HG03439 (cell line): Measurements from ENCODE around the gene KCND1.

Experiments
- ATAC-seq: cut with Tn5 transposase; IDR thresholded peaks from one replicate; pipeline ENCODE4 v1.9.1; 2021; ENCODE audit warnings: mild to moderate bottlenecking, moderate library complexity; ENCODE audit not compliant: unreplicated experiment

KCND1 gene

DNA sequence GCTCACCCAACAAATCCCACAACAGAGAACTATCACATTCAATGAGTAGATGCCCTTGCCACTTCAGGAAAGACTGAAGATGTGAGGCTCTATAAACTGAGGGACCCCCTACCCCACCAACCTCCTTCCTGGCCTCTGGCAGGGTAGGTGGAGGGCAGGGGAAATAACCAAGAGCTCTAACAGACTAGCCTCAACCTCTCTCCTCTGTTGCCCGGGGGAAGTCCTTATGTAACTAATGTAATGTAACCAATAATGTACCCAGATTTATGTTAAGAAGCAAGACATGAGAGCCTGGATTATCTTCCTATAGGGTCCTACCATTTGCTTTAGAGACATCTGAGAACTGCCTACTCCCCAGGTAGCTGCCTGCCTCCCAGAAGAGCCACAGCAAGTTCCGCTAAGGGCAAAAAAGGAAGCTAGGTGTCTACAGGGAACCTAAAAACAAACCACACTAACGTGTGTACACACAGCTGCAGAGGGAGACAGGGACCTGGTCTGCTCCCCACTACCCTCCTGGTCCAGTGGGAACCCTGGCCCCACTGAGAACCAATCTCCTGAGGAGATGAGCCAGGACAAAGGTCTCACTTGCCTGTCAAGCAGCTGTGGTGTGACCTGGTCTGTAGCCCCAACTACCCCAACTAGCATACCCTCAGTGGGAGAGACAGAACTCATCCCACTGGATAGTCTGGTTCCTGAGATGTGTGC lies 32.0 kb downstream of the KCND1 start:
- no peak for ATAC-seq

DNA sequence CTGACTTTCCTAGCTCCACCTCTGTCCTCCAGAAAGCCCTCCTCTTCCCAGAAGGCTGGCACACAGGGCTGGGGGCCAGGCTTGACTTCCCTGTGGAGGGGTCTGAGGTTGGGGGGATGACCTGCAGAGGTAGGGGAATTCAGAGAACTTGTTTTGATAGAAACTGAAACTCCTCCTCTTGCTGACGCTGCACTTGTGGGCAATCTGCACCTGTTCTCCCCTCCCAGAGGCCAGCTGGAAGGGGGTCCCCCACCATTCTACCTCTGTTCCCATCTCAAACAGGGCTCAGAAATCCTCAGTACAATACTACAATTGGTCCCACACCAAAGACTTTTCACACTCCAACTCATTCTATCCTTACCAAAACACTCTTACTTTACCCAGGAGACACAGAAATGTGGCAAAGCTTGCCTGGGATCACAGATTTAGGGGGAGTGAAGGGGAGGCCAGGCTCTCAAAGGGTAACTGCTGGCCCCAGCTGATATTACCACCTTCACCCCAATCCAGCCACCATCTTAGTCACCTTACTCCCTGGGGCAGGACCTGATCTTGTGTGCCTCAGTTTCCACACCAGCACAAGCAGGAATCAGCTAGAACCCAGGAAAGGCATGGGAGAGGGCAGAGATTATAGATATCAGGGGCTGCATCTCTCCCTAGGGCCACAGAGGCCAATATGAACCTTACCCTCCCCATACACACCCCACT lies 32.8 kb downstream of the KCND1 start:
- peak; percentile 60 for ATAC-seq

DNA sequence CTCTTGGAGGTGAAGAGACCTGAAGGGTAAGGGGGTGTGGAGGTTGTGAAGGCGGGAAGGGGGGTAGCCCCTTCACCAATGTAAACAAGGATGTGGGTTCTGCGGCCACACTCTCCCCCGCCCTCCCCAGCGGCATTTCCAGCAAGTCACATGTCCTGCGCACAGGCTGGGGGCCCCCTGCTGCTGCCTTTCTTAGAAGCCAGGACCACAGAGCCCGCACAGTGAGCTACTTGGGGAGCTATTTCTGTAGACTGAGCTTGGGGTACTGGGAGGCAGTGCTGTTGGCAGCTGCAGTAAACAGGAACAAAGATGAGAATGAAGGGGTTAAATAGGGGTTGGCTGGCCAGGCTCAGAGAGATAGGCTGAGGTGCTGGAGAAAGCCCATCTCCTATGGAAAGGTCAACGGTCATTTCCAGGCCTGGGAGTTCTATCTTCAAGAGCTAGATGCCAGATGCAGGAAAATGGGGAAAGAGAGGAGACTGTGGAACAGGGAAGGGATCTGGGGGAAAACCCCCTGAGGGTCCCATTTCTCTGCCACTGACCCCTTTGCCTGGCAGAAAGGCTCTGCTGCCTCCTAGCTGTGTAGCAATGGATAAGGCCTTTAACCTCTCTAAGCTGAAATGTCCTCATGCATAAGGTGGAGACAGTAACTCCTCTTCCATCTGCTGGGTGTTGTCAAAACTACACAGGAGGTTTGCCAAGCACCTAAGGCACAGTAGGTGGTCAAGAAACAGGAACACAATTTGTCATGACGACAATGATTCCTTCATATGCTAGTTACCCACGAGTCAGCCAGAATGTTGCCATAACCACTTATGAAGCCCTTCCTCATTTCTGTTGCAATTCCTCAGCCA lies 34.4 kb downstream of the KCND1 start:
- ATAC-seq, result peak; percentile 53

DNA sequence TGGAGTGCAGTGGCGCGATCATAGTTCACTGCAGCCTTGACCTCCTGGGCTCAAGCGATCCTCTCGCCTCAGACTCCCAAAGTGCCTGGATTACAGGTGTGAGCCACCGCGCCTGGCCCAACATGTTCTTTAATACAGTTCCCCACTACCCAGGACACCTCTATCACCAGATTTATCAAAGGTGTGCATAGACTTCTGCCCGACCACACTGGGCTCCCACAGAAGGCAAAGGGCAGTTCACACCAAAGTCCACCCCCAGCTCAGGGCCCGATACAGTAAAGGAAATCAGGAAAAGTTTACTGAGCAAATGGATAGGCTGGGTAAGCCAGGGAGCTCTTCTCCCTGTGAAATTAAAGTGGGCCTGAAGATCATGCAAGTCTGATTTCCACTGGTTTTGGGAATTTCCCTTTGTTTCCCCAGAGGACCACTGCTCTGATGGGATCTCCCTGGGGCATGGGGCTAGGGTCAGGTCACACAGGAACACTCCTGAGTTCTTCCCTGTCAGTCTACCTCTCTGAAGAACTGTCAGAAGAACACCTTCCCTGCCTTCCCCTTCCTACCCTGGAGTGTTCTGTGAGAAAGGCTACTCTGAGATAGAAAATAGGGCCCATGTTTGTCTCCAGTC lies 35.1 kb downstream of the KCND1 start:
- no peak for ATAC-seq

DNA sequence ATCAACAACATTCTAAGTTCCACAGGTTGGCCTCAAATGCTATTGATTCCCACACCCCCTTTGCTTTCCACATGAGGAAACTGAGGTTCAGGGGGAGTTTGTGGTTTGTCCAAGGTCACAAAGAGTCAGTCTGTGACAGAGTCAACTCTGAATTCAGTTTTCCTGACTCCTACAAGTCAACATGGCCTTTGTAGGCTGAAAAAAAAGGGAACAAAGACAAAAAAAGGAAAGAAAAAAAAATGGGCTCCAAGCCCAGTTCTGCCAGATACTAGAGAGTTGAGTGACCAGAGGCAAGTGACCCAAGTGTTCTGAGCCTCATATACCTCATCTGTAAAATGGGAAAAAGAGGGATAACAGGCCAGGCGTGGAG lies 36.4 kb downstream of the KCND1 start:
- ATAC-seq, result no peak

DNA sequence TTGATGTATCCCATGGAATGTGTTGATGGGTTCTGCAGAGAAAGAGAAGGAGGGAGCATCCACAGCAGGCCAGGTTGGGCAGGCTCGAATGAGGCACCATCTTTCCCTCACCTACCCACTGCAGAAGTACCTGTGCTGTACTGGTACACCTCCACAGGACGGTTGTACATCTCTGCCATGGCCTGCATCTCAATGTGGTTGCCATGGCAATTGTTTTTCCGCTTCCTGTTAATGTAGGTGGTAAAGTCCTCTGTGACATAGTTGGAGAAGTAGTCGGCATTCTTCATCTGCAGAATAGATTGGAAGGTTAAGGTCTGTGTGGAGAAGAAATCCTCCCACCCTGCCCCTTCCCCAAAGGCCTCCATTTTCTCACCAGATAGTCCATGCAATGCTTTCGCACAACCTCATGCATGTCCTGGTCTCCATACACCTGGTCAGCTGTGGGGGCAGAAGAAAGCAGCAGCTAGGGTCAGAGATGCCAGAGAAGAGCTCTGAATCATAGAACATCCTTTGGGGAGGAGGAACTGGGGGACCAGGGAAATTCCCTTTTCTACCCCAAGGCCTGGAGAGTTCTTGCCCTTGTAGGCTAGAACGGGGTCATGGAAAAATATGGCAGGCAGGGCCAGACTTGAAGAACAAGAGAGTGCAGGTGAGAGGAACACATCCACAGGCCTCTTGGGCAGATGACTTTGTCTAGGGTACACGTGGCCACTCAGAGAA lies 36.9 kb downstream of the KCND1 start:
- ATAC-seq, result no peak

DNA sequence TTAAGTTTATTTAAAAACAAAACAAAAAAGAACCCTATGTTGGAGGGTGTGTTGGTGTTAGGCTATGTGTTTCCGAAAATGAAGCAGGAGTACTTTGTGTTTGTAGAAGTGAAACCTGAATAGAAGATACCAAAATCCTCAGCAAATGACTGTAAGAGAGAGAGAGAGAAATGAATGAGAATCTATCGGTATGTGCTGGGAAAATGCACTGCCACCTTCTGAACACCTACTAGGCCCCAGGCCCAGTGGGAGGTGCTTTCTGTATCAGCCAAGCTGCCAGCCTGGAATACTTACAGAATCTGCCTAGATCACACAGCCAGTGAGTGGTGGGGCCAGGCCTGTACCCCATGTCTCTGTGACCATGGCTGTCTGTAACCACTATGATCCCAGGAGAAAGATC lies 37.9 kb downstream of the KCND1 start:
- no peak for ATAC-seq

DNA sequence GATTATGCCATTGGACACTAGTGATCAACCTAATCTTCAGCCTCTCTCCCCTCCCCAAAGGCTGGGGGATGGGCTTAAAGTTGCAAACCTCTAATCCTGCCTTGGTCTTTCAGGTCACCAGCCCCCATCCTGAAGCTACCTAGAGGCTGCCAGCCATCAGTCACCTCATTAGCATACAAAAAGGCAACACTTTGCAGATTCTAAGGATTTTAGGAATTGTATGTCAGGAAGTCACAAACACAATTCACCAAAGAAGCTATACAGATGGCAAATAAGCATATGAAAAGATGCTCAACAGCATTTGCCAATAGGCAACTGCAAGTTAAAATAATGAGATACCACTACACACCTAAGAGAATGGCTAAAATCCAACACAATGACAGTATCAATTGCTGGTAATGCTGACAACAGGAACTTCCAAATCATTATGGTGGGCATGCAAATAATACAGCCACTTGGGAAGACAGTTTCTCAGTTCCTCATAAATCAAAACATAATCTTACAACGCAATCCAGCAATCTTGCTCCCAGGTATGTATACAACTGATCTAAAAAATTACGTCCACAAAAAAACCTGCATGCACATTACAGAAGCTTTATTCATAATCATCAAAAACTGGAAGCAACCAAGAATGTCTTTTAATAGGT lies 43.8 kb downstream of the KCND1 start:
- ATAC-seq, result no peak

DNA sequence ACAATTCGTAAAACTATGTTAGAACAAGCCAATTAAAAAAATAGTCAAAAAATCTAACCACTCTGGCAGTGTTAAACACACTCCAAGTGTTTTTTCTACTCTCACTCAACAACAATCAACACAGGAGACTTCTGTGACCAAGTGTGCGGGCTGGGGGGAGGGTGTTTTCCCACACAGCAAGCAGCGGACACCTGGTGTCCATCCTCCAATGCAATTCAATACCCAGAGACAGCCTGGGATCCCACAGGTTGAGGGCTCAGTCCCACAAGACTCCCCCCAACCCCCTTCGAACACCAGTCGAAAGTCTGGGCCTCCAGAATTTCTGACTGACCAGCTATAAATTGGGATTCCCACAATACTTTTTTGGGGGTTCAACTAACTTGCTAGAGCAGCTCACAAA lies 44.5 kb downstream of the KCND1 start:
- no peak for ATAC-seq

DNA sequence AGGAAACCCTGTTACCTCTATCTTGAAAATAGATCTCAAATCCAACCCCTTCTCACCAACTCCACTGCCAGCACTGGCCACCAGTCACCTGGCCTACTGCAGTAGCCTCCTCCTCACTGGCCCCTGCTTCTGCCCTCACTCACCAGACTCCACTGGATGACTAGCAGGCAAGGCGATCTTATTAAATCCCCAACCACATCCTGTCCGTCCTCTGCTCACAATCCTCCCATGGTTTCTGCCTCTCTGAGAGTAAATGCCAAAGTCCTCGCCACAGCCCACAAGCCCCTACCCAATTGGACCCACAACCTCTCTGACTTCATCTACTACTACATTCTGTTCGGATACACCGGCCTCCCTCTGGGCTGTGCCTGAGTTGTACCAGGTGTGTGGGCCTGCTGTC lies 47.4 kb downstream of the KCND1 start:
- no peak for ATAC-seq

DNA sequence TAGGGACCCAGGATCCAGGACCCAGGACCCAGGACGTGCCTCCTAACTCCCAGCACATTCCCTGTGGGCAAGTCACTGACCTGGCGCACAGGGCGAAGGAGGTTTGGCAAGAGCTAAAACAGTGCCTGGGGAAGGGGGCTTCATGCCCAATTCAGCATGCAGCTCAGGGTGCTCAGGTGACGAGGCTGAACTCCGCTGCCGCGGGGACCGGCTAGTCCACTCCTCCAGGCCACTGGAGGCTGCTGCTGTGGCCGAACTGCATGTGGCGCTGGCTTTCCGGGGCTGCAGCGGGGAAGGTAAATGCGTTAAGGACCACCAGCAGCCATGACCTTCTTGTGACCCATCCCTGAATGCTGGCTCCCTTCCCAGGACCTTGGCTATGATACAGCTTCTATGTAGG lies 47.9 kb downstream of the KCND1 start:
- ATAC-seq, result no peak

DNA sequence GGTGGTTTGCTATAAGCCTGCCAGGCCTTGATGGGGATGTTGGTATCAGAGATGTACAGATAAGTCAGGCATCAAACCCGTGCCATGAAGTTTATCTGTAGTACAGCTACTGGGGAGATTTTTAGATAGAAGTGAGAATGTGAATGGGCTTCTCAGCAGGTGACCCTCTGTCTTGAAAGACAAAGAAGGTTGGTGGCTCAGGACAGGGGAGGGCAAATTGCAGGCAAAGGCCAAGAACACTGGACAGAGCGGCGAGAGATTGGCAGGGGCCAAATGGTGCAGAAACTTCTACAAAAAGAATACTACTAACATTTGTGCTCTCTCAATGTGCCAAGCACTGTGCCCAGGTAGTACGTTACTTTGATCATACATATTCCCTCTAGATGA lies 50.9 kb downstream of the KCND1 start:
- no peak for ATAC-seq

DNA sequence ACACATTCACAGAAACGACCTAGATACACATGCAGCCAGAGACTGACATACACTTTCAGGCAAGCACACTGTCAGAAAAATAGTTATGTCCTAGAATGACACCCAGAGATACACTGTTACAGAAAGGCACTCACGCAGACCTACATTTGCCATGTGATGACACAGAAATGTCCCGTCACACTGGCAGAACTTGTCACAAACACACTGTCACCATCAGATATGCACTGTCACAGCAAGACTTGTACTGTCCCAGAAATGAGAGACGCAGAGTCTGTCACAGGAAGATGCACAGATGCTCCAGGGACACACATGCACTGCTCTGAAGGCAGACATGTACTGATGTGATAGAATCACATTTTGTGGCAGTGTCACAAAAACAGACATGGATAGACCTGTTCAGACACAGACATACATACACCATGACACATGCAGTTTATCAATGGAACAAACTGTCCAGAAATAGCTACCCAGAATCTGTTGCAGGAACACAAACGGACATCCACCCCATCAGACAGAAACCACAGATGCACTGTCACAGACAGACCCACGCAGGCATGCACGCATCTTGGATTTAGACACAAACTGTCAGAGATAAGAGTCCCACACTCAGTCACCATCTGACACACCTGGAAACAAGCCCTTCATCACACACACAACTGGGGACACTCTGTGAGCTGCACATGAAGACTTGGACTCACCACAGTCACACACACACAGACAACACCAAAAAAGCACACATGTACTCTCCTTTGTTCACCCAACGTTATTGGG lies 51.5 kb downstream of the KCND1 start:
- no peak for ATAC-seq

DNA sequence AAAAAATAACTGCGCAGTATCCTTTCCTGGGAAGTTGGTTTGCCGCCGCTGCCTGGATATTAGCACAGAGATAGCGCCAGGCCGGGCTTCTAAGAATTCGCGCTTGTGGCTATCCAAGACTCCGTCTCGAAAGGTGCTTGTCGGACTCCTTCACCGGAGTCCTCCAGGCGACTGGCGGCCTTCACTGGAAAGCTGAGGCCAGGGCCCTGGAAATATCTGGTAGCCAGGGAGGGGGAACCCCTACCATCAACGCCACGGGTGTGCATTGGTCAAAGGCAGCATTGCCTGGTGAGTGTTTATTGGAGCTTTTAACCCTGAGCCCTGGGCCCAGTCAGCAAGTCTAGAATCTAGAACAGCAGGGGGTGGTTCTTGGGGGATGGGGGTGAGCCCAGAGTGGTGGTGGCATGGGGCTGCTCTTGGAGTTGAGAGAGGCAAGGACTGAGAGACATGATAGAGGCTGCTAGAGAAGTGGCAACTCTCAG lies 52.2 kb downstream of the KCND1 start:
- ATAC-seq, result peak; percentile 24

DNA sequence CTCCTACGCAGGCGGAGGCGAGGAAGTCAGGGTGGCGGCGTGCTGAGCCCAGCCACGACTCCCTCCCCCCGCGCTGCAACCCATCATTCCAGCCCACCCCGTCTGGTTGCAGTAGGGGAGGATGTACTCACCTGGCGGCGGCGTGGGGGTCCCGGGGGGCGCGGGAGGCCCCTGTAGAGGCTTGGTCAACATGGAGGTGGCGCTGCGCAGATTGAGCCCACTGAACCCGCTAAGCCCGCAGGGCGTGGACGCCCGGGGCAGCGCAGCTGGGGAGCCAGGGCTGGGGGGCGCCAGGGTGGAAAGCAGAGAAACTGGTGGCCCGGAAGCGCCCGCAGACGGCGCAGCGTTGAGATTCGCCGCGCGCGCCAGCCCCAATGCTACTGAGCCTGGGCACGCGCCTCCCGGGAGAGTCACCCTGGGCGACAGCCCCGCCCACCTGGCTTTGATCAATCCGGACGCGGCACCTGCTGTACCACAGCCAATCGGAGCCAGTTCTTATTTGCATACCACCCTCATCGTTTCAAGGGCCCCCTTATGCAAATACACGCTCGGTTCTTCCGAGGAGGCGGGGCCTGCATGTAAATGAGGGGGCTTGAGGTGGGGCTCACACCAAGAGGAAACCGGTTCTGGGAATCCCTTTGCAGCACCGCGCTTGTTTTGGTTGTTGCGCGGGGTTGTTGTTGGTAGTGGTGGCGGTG lies 52.9 kb downstream of the KCND1 start, which contains the start of gene PIM2:
PIM2 (minus strand) TSS at position 382 of the 698 bp plus-strand sequence; CDS start at position 192, 190 bp downstream.
- ATAC-seq, result peak; percentile 65

DNA sequence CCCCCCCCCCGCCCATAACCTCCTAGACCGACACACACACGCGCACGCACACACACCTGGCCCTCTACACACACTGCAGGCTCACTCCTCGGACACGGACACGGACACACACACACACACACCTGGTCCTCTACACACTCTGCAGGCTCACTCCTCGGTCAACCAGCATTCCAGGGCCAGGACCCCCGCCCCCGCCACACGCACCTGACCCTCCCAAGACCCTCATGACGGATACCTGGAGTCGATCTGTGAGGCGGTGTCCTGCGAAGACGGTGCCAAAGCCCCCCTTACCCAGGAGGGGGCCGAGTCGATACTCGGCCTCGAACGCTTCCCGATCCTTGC lies 53.4 kb downstream of the KCND1 start:
- no peak for ATAC-seq

DNA sequence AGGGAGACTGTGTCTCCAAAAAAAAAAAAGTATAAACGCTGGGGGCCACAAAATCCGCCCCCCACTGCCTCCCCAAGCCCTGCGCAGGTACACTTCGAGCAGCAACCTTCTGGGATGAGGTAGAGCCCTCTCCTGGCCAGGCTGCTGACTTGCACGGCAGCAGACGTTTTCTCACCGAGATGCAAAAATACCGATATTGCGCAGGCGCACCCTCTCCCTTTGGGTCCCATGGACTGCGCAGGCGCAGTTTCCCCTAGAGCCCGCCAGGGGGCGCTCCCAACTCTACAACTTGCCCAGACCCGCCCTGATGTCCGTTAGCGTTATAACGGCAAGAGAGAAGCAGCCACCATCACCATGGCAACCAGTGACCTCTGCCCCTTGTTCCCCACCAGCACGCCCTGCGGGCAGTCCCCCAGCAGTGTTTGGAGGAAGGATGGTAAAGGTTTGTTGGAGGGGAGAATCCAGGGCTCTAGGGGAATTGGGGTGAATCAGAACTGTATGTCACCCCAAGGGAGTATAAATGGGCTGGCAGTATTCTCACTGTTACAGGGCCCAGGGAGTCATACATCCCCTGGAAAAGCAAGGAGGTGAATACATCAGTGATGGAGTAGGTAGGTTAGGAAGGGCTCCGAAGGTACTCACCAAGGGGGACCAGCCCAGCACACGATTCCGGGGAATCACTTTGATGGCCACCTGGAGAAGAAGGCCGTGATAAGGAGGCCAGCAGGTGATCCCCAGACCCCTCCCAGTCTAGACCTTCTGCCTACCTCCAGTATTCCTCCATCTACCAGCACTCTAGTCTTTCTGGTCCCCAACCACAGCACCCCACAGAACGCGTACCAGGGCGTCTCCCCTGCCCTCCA lies 54.3 kb downstream of the KCND1 start:
- peak; percentile 37 for ATAC-seq
